HG02798 (cell line): ENCODE results near the gene TCF7L2.
"Not testable (repeated sequence)": the region's sequence is repeated elsewhere in the genome, so short reads cannot be mapped to it uniquely, and the experiment has no call there.

Experiments used
- ATAC-seq: cut with Tn5 transposase; IDR thresholded peaks from one replicate; pipeline ENCODE4 v1.9.1; 2021; ENCODE audit warnings: mild to moderate bottlenecking; ENCODE audit not compliant: unreplicated experiment, poor library complexity

TCF7L2 gene

DNA sequence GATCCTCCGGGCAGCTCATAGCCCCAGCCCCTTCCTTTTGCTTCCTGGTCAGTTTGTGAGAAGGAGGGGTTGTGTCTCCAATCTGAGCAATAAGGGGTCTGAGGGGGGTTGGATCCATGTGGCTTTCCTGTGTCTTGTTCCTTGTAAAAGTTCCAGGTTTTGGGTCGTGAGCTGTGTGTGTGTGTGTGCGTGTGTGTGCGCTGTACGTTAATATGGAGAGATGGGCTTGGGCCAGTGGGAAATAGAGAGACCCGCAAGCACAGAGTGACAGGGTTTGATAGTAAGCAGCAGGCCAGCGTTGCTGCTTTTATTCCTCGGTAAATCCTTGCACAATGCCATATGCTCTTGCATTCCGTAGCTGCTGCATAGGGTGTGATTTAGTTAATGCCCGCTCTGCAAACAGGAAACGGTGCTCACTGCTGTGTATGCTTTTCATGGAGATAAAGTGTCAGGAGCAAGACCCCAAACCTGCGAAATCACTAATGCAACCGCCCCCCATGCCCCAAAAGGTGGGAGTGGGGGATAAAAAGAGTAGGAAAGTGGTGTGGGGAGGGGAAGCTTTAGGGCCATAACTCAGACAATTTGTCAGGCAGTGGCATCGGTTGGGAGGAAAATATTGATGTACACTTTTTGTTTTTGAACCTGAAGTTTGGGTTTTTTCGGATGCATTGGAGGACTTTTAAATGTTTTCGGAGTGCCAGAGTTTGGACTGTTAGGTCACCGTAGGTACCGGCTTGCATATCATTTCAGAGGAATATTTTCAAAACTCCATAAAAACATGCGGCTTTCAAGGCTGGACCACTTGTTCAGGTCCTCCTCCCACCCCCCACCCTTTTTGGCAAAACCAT is 108.7 kb downstream of the TCF7L2 start:
- no peak for ATAC-seq

DNA sequence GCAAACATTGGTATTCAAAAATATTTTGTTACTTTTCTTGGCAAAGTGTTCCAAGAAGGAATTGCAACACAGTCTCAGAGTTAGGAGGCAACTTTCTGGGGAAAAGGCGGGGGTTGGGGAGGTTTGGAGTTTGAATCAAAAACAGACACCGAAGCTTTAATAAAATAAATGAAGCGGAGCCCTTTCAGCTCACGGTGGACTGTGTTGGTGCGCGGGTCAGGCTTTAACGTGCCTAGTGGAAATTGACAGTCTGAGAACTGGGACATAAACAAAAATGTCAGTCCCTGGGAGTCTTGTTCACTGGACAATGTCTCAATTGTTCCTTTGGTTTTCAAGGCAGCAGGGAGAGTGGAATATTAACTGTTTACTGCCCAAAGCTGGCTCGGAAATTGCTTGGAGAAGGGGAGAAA is 109.3 kb downstream of the TCF7L2 start:
- no peak for ATAC-seq

DNA sequence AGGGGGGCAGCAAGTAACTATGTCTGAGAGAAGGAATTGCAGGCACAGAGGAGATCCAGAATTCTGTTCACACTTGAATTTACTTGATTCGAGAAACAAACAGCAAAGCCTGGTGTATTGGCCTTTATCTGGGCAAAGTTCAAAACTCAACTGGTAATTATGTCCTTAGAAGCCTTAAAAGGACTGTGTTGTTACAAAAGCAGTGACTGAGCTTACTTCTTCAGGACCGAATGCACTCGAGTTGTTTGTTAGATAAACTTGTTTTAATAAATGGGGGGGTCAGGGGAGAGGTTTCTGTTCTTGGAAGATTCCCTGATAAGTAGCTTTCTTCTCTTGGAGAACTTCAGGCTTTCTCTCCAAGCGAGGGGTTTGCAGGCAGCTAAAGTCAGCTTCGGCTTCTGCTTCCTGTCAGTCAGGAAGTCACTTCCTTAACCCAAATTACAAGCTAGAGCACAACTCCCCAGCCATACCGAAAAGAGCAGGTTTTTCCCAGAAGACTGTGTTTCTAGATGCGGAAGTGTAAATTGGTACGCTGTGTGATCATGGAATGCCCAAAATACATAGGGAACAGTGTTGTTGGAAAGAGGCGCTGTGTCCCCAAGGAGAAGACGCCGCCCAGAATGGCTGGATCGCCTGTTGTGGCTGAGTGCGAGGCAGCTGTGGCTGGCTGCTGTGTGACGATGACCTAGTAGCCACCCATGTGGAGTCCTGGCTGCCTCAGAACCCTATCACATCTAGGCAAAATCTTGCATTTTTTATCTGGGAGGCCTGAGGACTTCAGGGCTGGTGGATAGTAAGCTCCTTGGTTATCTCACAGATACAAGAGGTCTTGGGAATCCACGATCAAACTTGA is 110.4 kb downstream of the TCF7L2 start:
- no peak for ATAC-seq

DNA sequence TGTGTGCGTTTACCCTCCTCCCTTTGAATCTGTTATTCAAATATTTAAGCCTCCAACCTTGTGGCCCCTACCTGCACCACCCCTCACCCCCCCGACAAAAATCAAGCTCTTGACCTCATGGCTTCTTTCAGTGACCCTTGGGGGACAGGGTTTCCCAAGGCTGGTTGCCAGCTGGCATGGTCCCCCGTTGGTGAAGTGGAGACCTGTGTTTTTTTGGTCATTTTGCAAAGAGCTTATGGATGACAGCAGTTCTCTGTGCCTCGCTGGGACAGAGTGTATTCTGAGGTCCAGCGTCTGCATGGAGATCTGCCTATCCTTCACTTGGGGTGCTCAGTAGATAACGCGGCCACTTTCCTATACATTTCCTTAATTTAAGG is 111.0 kb downstream of the TCF7L2 start:
- ATAC-seq = no peak

DNA sequence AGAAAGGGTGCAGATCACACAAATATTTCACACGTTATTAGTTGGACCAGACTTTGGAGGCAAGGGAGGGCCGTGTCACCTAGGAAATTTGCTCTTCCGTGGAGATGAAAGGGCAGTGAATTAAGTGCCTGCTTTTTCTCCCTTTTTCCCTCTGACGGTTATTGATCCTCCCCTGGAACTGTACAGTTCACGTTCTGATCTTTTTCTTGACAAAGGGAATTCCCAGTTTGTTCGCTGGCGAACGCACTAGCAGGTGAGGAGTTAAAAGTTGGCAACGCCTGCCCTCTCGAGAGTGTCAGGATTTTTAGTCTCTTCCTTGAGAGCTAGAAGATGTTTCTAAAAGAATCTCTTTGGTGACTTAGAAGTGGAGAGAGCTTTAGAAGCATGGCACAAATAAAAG is 111.5 kb downstream of the TCF7L2 start:
- no peak for ATAC-seq

DNA sequence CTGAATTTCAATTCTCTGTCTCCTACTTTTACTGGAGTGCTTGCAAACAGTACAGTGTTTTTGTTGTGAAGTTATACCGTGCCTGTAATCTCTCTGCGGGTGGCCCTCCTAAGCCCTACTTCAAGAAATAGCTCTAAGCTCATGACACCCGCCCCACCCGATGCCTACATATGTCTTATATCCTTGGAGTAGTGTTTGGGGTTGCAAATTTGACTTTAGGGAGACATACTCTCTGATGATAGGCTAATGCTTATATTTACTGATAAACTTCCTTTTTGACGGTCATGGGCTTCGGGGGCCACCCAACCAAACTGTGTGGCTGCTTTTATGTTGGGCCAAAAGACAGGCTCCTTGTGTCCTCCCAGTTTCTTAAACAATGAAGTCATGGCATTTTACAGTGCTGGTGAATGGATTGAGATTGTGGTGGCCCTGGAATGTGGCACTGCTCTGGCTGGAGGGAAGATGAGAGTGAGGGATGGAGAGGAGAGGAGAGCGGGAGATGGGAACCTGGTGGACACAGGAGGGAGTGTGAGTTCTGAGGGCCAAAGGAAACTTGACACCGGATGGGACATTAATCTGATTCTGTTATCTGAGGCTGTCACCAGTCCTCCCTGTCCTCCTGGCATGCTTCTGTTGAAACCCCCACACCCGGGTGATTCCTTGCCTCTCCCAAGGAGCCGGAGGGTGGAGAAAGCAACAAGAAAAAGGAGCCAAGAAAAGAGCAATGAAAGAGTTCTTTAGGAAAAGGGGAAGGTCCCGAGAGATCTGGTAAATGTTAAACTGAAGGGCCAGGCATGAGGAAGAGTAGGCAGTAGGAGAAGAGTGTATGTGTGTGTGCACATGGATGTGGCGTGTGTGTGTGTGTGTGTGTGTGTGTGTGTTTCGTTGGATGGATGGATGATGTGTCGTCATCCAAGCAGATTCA is 113.3 kb downstream of the TCF7L2 start:
- no peak for ATAC-seq

DNA sequence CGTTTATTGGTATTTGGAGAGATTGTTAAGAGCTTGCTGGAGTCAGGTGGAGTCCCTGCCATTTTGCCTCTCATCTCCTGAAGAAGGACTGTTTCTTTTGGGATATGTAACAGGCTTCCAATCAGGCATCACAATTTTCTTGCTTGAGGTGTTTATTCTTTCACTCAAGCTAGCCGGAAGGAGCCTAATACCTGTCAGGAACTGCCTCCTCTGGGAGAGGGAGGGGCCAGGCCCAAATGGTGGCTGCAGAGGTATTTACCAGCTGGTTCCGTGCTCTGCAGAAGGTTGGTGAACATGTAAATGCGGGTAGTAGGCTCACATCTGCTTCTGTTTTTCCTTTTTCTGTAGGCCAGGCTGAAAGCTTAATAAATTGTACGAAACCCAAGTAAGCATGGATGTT is 114.0 kb downstream of the TCF7L2 start:
- no peak for ATAC-seq

DNA sequence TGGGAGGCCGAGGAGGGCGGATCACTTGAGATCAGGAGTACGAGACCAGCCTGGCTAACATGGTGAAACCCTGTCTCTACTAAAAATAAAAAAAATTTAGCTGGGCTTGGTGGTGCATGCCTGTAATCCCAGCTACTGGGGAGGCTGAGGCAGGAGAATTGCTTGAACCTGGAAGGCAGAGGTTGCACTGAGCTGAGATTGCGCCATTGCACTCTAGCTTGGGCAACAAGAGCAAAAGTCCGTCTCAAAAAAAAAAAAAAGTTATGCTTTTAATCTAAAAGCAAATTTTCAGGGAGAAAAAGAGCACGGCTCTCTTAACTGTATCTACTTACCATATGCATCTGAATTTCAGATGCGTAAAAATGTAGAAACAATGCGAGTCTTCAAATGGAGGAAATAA is 116.1 kb downstream of the TCF7L2 start:
- ATAC-seq = not testable (repeated sequence)

DNA sequence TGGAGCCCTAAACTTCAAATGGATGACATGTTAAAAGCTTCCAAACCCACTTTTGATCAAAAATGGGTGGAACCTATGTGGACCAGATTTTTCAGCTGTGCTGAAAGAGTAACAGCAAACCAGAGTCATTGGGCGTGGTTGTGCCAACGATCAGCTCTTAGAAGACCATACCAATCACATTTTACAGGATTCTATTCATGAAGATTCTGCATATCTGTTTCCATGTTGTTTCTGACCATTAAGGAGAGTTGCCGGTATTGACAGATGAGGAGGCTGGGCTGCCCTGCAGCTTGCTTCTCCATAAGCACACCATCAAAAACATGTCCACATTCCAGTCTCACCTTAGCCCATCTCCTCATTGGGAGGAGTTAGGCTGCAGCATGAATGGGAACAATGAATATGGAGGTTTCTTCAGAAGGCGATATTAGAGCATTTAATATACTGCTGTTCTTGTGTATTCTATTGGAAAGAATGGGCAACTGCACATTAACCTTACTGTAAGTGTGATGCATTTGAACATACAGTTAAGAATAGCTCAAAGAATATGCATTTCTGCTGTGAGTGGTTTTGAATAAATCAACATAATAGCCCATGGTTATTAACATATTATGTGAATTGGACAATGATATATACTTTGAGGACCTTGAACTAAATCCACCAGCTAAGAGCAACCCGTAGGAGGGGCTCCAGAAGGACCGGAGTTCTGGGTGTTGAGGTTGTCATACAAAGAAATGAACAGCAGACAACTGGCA is 116.7 kb downstream of the TCF7L2 start:
- ATAC-seq = no peak

DNA sequence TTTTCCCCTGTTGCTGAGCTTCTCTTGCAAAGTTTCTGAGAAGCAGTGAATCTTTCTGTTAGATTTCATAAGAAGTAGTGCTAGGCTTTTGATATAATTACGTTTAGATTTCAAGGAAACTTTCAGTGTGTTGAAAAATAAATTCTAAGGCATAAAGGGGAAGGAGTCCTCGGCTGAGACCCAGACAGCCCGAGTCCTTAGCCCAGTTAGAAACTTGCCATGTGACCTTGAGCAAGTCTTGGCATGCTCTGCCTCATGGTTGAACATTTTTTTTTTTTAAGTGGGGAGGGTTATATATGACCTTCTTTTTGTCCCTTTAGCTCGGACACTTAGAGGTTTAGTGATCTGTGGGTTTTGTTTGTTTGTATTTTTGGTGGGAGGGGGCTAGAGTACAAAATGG is 117.5 kb downstream of the TCF7L2 start:
- ATAC-seq = no peak

DNA sequence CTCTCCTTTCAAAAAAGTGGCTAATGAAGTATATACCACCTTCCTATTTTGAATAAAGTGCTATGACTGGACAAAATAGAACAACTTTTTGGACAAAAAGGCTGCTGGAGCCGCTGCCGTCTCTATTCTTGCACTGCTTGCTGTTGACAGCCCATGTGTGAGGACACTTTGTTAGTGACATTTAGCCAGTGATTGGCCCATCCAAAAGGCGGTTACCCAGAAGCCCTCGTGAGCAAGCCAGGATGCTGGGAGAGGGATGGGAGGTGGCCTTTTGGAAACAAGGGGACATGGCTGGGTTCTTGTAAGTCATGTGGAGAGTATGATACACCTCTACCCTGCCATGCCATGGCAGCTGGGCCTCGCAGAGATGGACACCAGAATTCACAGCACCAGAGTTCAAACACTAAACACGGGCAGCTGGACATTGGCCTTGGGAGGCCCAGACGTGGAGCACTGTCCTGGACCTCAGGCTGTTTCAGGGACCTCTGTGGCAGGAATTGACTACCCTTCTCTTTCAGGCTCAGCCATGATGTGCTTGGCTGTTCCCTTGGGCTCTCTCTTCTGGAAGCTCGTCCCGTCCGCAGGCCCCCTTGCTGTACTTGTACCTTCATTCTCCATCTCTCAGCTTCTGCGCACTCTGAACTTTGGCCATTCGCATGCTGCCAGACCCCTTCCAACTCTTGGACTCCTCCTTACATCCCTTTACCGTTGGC is 118.3 kb downstream of the TCF7L2 start:
- no peak for ATAC-seq

DNA sequence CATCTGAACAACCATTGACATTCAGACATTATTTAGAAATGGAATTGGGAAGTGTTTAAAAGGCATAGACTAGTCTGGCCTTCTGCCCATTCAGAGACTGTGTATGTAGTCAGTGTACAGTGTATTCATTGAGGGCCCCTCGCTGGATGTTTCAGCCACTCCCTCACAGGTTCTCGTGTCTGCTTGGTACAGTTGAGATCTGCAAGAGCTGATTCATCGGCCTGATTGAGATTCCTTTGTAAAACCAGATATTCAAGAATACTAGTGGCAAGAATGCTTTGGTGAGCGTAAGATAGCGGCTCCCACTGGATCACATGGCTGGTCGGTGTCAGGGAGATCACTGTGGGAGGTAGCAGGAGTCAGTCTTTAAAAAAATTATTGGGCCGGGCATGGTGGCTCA is 119.5 kb downstream of the TCF7L2 start:
- no peak for ATAC-seq

DNA sequence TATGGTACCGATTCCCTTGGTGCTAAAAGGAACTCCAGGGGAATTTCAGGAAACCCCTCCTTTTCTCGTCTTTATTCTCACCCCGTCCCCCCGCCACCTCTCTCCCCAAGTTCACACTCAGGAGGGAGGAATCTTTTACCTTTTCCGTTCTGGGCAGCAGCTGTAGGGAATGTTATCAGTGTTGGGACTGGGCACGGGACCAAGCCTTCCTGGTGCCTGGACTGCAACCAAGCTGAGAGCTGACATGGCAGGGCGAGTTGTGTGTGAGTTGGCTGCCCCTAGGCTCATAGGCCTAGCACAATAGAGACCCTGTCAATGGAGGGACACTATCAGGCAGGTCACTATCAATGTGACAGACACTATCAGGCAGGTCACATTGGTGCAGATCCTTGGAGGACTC is 121.4 kb downstream of the TCF7L2 start:
- no peak for ATAC-seq

DNA sequence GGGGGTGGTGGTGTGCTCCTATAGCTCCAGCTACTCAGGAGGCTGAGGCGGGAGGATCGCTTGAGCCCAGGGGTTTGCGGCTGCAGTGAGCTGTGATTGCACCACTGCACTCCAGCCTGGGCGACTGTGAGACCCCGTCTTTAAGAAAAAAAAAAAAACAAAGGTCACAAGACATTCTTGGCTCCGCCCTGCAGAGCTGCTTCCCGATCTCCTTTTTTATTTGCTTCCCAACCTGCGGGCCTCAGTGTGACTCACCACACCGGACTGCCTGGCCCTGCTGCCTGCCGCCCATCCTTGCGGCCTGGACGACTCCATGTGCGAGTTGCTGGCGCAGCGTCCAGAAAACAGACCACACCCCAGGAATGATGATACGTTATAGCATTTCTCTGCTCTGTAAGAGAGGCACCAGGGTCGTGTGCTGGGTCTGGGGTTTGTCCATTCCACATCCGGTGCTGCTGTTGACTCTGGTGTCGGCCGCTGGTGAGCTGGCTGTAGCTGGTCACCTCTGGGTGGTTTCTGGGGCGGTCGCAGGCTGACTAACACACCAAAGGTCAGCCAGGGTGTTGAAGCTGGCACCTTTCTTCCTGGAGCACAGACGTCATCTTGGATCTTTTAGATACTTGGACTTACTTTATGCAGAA is 123.6 kb downstream of the TCF7L2 start:
- ATAC-seq = no peak

DNA sequence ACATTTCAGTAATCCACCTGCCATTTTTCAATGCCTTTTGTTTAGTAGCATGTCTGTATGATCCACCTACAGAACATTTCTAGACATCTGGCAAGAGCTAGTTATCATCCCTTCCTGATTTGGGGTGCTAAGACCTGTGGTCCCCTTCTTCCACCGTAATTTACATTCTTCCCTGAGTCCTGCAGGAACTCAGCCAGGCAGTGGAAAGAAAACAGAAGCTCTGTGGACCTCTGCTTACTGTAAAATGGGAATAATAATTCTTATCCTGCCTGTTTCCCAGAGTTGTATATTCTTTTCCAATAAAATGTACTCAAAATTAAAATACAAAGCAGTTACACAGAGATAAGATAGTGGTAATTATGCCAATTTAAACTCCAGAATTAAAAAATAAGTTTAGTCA is 126.9 kb downstream of the TCF7L2 start:
- no peak for ATAC-seq

DNA sequence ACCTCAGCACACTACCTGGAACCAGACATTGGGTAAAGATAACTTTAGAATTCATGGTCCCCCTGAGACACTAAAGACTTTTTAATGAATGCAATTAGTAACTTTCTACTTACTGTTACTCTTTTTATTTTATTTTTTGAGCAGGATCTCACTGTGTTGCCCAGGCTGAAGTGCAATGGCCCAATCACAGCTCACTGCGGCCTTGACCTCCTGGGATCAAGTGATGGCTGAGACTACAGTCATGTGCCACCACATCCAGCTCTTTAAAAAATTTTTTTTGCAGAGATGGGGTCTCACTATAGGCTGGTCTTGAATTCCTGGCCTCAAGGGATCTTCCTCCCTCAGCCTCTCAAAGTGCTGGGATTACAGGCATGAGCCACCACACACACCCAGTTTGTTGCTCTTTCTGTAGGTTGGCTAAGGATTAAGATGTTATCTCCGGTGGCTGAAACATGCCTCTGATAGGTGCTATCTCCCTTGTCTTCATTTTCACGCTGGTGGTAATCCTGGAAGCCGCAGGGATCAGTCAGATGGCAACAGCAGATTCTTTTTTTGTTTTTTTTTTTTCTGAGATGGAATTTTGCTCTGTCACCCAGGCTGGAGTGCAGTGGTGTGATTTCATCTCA is 128.3 kb downstream of the TCF7L2 start:
- no peak for ATAC-seq

DNA sequence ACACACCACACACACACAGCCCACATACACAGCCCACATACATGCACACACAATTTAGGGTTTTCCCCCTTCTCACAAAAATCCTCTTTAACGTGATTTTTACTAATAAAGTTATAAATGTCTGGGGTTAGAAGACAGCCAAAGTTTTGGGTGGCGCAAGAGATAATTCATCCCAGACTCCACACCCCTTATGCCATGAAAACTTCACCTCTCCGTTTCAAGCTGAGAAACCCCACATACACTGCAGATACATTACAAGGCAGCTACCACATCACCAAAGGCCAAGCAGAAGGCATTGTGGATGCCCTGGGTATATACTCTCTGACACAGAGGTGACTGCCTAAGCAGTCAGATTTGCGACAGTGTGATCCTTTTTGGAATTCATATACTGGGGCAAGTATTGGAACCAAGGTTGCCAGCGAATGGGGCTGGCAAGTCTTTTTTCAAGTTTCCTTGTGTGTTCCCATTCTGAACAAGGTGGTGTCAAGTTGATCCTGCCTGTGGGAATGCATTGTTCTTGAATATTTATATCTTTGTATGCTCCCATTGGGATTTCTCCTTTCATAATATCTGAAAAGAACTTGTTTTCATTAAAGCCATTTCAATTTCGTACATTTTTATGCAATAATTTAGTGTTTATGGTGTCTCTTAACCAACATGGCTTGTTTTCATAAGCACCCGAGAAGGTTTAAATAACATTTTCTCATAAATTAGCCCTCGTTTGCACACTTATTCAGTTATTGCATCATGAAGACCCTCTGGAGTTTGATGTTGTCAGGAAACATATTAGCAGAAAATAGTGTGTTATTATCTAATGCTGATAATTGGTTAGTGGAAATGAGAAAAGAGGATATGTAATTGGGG is 130.2 kb downstream of the TCF7L2 start:
- ATAC-seq = no peak

DNA sequence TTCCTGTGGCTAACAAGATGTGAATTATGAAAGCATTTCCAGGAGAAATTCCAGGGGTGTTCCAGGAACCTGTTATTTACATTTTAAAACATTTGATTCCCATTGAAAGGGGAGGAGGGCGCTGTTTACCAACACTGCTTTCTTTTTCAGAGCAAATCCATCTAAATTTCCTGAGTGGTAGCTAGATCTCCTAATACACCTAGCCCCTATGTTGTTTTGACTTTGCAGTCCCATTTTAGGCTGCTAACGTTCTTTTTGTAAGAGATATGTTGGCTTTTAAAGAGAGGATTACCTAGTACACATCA is 130.8 kb downstream of the TCF7L2 start:
- ATAC-seq = no peak
